K562 (cell line): ENCODE measurements around the gene ARRB2. TPM values are rescaled to one million over a fixed set of nuclear protein-coding genes. Genes with fewer than 3 reads are reported as not detected.

Experiments
- BRD4 ChIP-seq: fragments of 200-600 bp; sonication (generic); IDR thresholded peaks from 2 replicates; pipeline ENCODE4 v1.6.1; 2017; ENCODE audit warnings: inconsistent platforms
- BRF1 ChIP-seq: IDR thresholded peaks from 3 replicates; pipeline ENCODE4 v1.6.1; 2011; ENCODE audit warnings: borderline replicate concordance, mild to moderate bottlenecking; ENCODE audit not compliant: insufficient read length; ENCODE audit errors: extremely low read depth
- DPF2 ChIP-seq: fragments of 450-650 bp; IDR thresholded peaks from 2 replicates; pipeline ENCODE4 v1.6.1; 2016
- FOXP4 ChIP-seq: sonication (generic); formaldehyde crosslinking; IDR thresholded peaks from 2 replicates; pipeline ENCODE4 v1.8.0; 2022; ENCODE audit warnings: mild to moderate bottlenecking, missing genetic modification reagents, borderline replicate concordance
- KAT7 ChIP-seq: sonication (generic); formaldehyde crosslinking; IDR thresholded peaks from 2 replicates; pipeline ENCODE4 v1.8.0; 2022; ENCODE audit warnings: missing genetic modification reagents, mild to moderate bottlenecking, borderline replicate concordance
- MTA3 ChIP-seq: fragments of 450-650 bp; formaldehyde crosslinking; IDR thresholded peaks from 2 replicates; pipeline ENCODE4 v1.6.1; 2017; ENCODE audit warnings: mild to moderate bottlenecking, borderline replicate concordance
- MTF1 ChIP-seq: fragments of 250-450 bp; sonication (Bioruptor Pico); IDR thresholded peaks from 2 replicates; pipeline ENCODE4 v1.9.0; 2021; ENCODE audit warnings: moderate library complexity, mild to moderate bottlenecking, inconsistent platforms, borderline replicate concordance
- RAD51 ChIP-seq: fragments of 450-650 bp; IDR thresholded peaks from 2 replicates; pipeline ENCODE4 v1.7.1; 2016; ENCODE audit warnings: low read depth, mild to moderate bottlenecking, borderline replicate concordance
- YBX1 ChIP-seq: fragments of 450-650 bp; IDR thresholded peaks from 2 replicates; pipeline ENCODE4 v1.7.1; 2016; ENCODE audit warnings: mild to moderate bottlenecking
- ZC3H4 ChIP-seq: sonication (generic); formaldehyde crosslinking; IDR thresholded peaks from 2 replicates; pipeline ENCODE4 v1.9.0; 2021; ENCODE audit warnings: missing genetic modification reagents, borderline replicate concordance
- ZNF175 ChIP-seq: fragments of 200-800 bp; sonication (Bioruptor generic); IDR thresholded peaks from 2 replicates; pipeline ENCODE4 v1.6.1; 2016; ENCODE audit warnings: low read depth, mild to moderate bottlenecking, missing genetic modification characterization, missing compliant biosample characterization
- ZNF324 ChIP-seq: fragments of 250-450 bp; sonication (Bioruptor Pico); IDR thresholded peaks from 2 replicates; pipeline ENCODE4 v1.4.0; 2020; ENCODE audit warnings: mild to moderate bottlenecking
- polyA plus RNA-seq, 8 experiments: library from polyadenylated mRNA; depleted of rRNA in 4 of 8; stranded (reverse) in 5 of 8; unstranded in 3 of 8; fragments of >200 nt; fragmentation: Nextera tagmentation in 2 of 8; fragmentation: Illumina TruSeq in 1 of 8; extraction: Ambion mirVana in 2 of 8; extraction: Trizol in 1 of 8; gene quantifications; 2 replicates each; pipeline versions ENCODE4 v1.2.1 to v1.2.3, GENCODE V29; 2011 to 2014; ENCODE audit warnings: inconsistent platforms in 1 of 8, missing spikeins in 1 of 8
- total RNA-seq, 7 experiments: library from RNA; depleted of rRNA in 6 of 7; stranded (reverse); fragments of >200 nt in 6 of 7; fragmentation: Illumina TruSeq in 2 of 7; extraction: Trizol in 2 of 7; gene quantifications; 2 replicates each; pipeline versions ENCODE4 v1.2.1 to v1.2.3, GENCODE V29; 2011 to 2021; ENCODE audit warnings: low replicate concordance in 1 of 7
- TF ChIP-seq, protein P1 (sequence below): fragments of 450-650 bp; formaldehyde crosslinking; IDR thresholded peaks from 2 replicates; pipeline ENCODE4 v1.4.0; 2020; ENCODE audit warnings: mild to moderate bottlenecking, moderate library complexity
- TF ChIP-seq, protein P2 (sequence below): sonication (generic); formaldehyde crosslinking; IDR thresholded peaks from 2 replicates; pipeline ENCODE4 v1.5.0; 2020; ENCODE audit warnings: missing genetic modification reagents
- TF ChIP-seq, protein P3 (sequence below), 3 experiments: fragments of 200-800 bp in 1 of 3; fragments of 250-450 bp in 1 of 3; fragments of 450-650 bp in 1 of 3; sonication (Bioruptor Pico) in 1 of 3; sonication (Bioruptor generic) in 1 of 3; formaldehyde crosslinking in 1 of 3; IDR thresholded peaks; 2 replicates each; pipeline versions ENCODE4 v1.6.1 to v1.8.0; 2016 to 2022; ENCODE audit warnings: mild to moderate bottlenecking in 2 of 3, missing genetic modification characterization in 2 of 3, missing compliant biosample characterization in 1 of 3, moderate library complexity in 1 of 3
- TF ChIP-seq, protein P4 (sequence below): fragments of 250-450 bp; sonication (Bioruptor Pico); IDR thresholded peaks from 2 replicates; pipeline ENCODE4 v1.8.0; 2022; ENCODE audit warnings: inconsistent platforms

The ARRB2 gene
- total and polyA plus RNA-seq, 9 of the 15 experiments (the other 6 are each of a cell fraction or from before 2014, with no cell fraction given), result 0.79 to 15.3 (median 8.8) TPM

GRCh38 chr17:4721203-4722135 is 11.0 kb downstream of the ARRB2 start (continued):
- TF ChIP-seq FOXP4 (CRISPR knock-in tag) (peak; percentile 88; the same call in 1 of the 2 replicates), MTF1 (CRISPR knock-in tag) (no peak), BRD4 (no peak), ZNF324 (CRISPR knock-in tag) (no peak), MTA3 (0 out of 2 replicates have a peak, but pooled peaks have one; percentile 42), KAT7 (CRISPR knock-in tag) (no peak), ZNF175 (CRISPR knock-in tag) (no peak), ZC3H4 (CRISPR knock-in tag) (no peak), BRF1 (no peak), DPF2 (peak; percentile 79), YBX1 (no peak), RAD51 (peak; percentile 69)
- TF ChIP-seq, protein P1, sequence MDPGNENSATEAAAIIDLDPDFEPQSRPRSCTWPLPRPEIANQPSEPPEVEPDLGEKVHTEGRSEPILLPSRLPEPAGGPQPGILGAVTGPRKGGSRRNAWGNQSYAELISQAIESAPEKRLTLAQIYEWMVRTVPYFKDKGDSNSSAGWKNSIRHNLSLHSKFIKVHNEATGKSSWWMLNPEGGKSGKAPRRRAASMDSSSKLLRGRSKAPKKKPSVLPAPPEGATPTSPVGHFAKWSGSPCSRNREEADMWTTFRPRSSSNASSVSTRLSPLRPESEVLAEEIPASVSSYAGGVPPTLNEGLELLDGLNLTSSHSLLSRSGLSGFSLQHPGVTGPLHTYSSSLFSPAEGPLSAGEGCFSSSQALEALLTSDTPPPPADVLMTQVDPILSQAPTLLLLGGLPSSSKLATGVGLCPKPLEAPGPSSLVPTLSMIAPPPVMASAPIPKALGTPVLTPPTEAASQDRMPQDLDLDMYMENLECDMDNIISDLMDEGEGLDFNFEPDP (CRISPR knock-in tag), result no peak
- TF ChIP-seq, protein P2, sequence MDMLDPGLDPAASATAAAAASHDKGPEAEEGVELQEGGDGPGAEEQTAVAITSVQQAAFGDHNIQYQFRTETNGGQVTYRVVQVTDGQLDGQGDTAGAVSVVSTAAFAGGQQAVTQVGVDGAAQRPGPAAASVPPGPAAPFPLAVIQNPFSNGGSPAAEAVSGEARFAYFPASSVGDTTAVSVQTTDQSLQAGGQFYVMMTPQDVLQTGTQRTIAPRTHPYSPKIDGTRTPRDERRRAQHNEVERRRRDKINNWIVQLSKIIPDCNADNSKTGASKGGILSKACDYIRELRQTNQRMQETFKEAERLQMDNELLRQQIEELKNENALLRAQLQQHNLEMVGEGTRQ (CRISPR knock-in tag), result peak; percentile 80
- TF ChIP-seq, protein P3, sequence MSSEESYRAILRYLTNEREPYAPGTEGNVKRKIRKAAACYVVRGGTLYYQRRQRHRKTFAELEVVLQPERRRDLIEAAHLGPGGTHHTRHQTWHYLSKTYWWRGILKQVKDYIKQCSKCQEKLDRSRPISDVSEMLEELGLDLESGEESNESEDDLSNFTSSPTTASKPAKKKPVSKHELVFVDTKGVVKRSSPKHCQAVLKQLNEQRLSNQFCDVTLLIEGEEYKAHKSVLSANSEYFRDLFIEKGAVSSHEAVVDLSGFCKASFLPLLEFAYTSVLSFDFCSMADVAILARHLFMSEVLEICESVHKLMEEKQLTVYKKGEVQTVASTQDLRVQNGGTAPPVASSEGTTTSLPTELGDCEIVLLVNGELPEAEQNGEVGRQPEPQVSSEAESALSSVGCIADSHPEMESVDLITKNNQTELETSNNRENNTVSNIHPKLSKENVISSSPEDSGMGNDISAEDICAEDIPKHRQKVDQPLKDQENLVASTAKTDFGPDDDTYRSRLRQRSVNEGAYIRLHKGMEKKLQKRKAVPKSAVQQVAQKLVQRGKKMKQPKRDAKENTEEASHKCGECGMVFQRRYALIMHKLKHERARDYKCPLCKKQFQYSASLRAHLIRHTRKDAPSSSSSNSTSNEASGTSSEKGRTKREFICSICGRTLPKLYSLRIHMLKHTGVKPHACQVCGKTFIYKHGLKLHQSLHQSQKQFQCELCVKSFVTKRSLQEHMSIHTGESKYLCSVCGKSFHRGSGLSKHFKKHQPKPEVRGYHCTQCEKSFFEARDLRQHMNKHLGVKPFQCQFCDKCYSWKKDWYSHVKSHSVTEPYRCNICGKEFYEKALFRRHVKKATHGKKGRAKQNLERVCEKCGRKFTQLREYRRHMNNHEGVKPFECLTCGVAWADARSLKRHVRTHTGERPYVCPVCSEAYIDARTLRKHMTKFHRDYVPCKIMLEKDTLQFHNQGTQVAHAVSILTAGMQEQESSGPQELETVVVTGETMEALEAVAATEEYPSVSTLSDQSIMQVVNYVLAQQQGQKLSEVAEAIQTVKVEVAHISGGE (CRISPR knock-in tag; IDR thresholded peaks at IDR 0.05), result 0 out of 6 replicates have a peak, but pooled peaks of 1 of the 3 experiments have one; percentile 35
- TF ChIP-seq, protein P4, sequence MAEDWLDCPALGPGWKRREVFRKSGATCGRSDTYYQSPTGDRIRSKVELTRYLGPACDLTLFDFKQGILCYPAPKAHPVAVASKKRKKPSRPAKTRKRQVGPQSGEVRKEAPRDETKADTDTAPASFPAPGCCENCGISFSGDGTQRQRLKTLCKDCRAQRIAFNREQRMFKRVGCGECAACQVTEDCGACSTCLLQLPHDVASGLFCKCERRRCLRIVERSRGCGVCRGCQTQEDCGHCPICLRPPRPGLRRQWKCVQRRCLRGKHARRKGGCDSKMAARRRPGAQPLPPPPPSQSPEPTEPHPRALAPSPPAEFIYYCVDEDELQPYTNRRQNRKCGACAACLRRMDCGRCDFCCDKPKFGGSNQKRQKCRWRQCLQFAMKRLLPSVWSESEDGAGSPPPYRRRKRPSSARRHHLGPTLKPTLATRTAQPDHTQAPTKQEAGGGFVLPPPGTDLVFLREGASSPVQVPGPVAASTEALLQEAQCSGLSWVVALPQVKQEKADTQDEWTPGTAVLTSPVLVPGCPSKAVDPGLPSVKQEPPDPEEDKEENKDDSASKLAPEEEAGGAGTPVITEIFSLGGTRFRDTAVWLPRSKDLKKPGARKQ (CRISPR knock-in tag), result no peak
